Thyroid gland (tissue), 4 donors: Measurements from ENCODE around the gene GRAMD4. TPM values are rescaled to one million over a fixed set of nuclear protein-coding genes. Genes with fewer than 3 reads are reported as not detected.

ENCODE experiments used
- DNase-seq, 2 donors: peaks; one replicate each; pipeline ENCODE4 v3.0.0-alpha.2; 2019
- H3K27ac ChIP-seq, 3 donors: fragments of 200-600 bp; sonication (generic); 1 replicate in 2 of 3; 2 replicates in 1 of 3; pipeline ENCODE4 v1.5.1; 2016 to 2019; ENCODE audit warnings: mild to moderate bottlenecking in 1 of 3, moderate library complexity in 1 of 3
- H3K27me3 ChIP-seq: fragments of 200-600 bp; sonication (generic); one replicate; pipeline ENCODE4 v1.5.1; 2019
- H3K36me3 ChIP-seq, 2 donors: fragments of 200-600 bp; sonication (generic); one replicate each; pipeline ENCODE4 v1.5.1; 2016 to 2019
- H3K4me1 ChIP-seq, 2 donors: fragments of 200-600 bp; sonication (generic); one replicate each; pipeline ENCODE4 v1.5.1; 2017 to 2019
- H3K4me3 ChIP-seq, 3 donors: fragments of 200-600 bp; sonication (generic); replicated peaks in 1 of 3; 1 replicate in 2 of 3; 2 replicates in 1 of 3; pipeline ENCODE4 v1.5.1; 2016; ENCODE audit warnings: mild to moderate bottlenecking in 1 of 3
- H3K9me3 ChIP-seq: fragments of 200-600 bp; sonication (generic); one replicate; pipeline ENCODE4 v1.5.1; 2017
- POLR2A ChIP-seq, 2 donors: fragments of 450-650 bp; IDR thresholded peaks; one replicate each; pipeline ENCODE4 v1.6.1; 2017; ENCODE audit warnings: antibody characterized with exemption in 2 of 2, mild to moderate bottlenecking in 2 of 2, moderate library complexity in 1 of 2
- WGBS, 2 donors: methylation state at CpG; one replicate each; pipeline ENCODE4 v1.1.5; 2017; 5-methylcytosine and 5-hydroxymethylcytosine counted together
- intact Hi-C: fragments of 100-400 bp; cut with DNase I; formaldehyde crosslinking; loops from one replicate; pipeline ENCODE4 v1.15.1; 2023
- total RNA-seq, 4 donors: library from RNA; depleted of rRNA; stranded (reverse); fragments of >200 nt; gene quantifications; one replicate each; pipeline ENCODE4 v1.2.3, GENCODE V29; 2016
- TF ChIP-seq, protein P1 (sequence below), 6 experiments: fragments of 200-600 bp in 3 of 6; fragments of 450-650 bp in 3 of 6; sonication (generic) in 3 of 6; IDR thresholded peaks; one replicate each; pipeline ENCODE4 v1.5.1; 2016 to 2019; ENCODE audit warnings: antibody characterized with exemption in 6 of 6, mild to moderate bottlenecking in 2 of 6, inconsistent platforms in 1 of 6, moderate library complexity in 1 of 6

The GRAMD4 gene
- total RNA-seq, 4 donors from 2014 or later = 33.5 to 193 (median 62.1) TPM

GRCh38 chr22:46677323-46678002, 57.3 kb downstream of the GRAMD4 start:
- Histone ChIP-seq H3K4me3 (no peak overlapping the region), H3K27me3 (no peaks in the 10 kb centered on the region), H3K36me3 (peaks cover 6 to 20% of the 10 kb centered on the region in 2 donors), H3K9me3 (no peaks in the 10 kb centered on the region), H3K4me1 (no peaks in the 10 kb centered on the region), H3K27ac (no peak overlapping the region)
- DNase-seq = no peak
- WGBS, 2 donors = 88 to 93% methylated on average over 19 to 20 of the region's 28 CpGs
- intact Hi-C loops = no loop called here
- TF ChIP-seq POLR2A (IDR thresholded peaks at IDR 0.05) = no peak
- TF ChIP-seq, protein P1, sequence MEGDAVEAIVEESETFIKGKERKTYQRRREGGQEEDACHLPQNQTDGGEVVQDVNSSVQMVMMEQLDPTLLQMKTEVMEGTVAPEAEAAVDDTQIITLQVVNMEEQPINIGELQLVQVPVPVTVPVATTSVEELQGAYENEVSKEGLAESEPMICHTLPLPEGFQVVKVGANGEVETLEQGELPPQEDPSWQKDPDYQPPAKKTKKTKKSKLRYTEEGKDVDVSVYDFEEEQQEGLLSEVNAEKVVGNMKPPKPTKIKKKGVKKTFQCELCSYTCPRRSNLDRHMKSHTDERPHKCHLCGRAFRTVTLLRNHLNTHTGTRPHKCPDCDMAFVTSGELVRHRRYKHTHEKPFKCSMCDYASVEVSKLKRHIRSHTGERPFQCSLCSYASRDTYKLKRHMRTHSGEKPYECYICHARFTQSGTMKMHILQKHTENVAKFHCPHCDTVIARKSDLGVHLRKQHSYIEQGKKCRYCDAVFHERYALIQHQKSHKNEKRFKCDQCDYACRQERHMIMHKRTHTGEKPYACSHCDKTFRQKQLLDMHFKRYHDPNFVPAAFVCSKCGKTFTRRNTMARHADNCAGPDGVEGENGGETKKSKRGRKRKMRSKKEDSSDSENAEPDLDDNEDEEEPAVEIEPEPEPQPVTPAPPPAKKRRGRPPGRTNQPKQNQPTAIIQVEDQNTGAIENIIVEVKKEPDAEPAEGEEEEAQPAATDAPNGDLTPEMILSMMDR (IDR thresholded peaks at IDR 0.05) = no peak

DNA sequence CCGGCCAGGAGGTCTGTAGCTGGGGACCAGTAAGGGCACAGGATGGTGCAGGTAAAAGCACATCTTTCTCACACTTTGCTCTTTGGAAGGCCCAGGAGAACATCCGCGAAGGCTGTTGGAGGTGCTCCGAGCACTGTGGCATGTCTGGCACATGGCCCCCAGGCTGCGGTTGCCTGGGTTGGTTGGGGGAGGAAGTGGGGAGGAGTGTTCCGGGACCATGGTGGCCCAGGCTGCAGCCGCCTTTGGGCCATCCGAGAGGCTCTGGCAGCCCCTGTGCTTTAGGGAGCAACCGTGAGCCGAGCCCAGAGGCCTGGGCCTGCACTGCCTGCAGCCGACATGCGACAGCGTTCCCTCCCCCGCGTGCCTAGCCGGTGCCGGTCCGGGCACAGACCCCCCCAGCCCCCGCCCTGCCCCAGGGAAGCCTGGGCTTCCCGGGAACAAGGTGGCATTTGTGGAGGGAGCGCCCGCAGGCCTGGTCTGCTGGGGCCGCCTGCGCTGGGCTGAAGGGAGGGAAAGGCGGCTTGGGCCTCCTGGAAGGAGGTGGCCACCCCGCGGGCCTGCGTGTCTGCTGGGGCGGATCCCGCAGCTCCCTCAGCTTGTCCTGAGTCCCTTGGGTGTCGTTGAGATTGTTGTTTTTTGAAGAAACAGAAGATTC, 57.9 kb downstream of the GRAMD4 start:
- no peaks in the 10 kb centered on the region for H3K9me3 ChIP-seq
- H3K36me3 ChIP-seq = peaks cover 6 to 16% of the 10 kb centered on the region in 2 donors
- H3K27ac ChIP-seq = no peak overlapping the region
- 92 to 96% methylated on average over 11 to 14 of the region's 31 CpGs for whole genome bisulfite sequencing, 2 donors
- no peak for DNase-seq
- intact Hi-C loops = no loop called here
- H3K27me3 ChIP-seq = no peaks in the 10 kb centered on the region
- H3K4me3 ChIP-seq = no peak overlapping the region
- TF ChIP-seq, protein P1 (IDR thresholded peaks at IDR 0.05) = no peak
- TF ChIP-seq POLR2A (IDR thresholded peaks at IDR 0.05) = no peak
- no peaks in the 10 kb centered on the region for H3K4me1 ChIP-seq

GRCh38 chr22:46678785-46679700, 58.9 kb downstream of the GRAMD4 start:
- no peak for TF ChIP-seq POLR2A (IDR thresholded peaks at IDR 0.05)
- TF ChIP-seq, protein P1 (IDR thresholded peaks at IDR 0.05) = no peak
- DNase-seq = no peak
- H3K36me3 ChIP-seq = peaks cover under 1 to 8% of the 10 kb centered on the region in 2 donors
- no peak overlapping the region for H3K4me3 ChIP-seq
- WGBS, 2 donors = 81 to 90% methylated on average over 27 to 40 of the region's 44 CpGs
- intact Hi-C loops = no loop called here
- H3K27me3 ChIP-seq = no peaks in the 10 kb centered on the region
- H3K9me3 ChIP-seq = no peaks in the 10 kb centered on the region
- no peaks in the 10 kb centered on the region for H3K4me1 ChIP-seq
- no peak overlapping the region for H3K27ac ChIP-seq

- 86 to 89% methylated on average over 15 to 16 of the region's 16 CpGs for WGBS, 2 donors
- intact Hi-C loops = no loop called here
- no peak overlapping the region for H3K4me3 ChIP-seq
- H3K36me3 ChIP-seq = peaks cover 0 to 8% of the 10 kb centered on the region in 2 donors
- no peak for TF ChIP-seq POLR2A (IDR thresholded peaks at IDR 0.05)
- TF ChIP-seq, protein P1 (IDR thresholded peaks at IDR 0.05) = no peak
- H3K27ac ChIP-seq = no peak overlapping the region
- no peaks in the 10 kb centered on the region for H3K27me3 ChIP-seq
- H3K4me1 ChIP-seq = peaks cover 0 to 6% of the 10 kb centered on the region in 2 donors
- no peak for DNase-seq
- H3K9me3 ChIP-seq = no peaks in the 10 kb centered on the region
Observed at GRCh38 chr22:46679706-46680269, 59.6 kb downstream of the GRAMD4 start.
